HFFc6 (cell line): ENCODE results near the gene KIAA1549. TPM values are rescaled to one million over a fixed set of nuclear protein-coding genes. Genes with fewer than 3 reads are reported as not detected.
A peak's percentile ranks its signal among the peaks of the same experiment; 100 is the strongest.
"Not testable (repeated sequence)": the region's sequence is repeated elsewhere in the genome, so short reads cannot be mapped to it uniquely, and the experiment has no call there.

ENCODE experiments used
- DNase-seq: peaks from one replicate; pipeline ENCODE4 v3.0.0-alpha.2; 2018
- H3K27ac Mint-ChIP-seq: 2 replicates; pipeline ENCODE4 v1.8.0; 2020; ENCODE audit warnings: mild to moderate bottlenecking, mixed read lengths
- H3K27me3 Mint-ChIP-seq: 2 replicates; pipeline ENCODE4 v1.8.0; 2021; ENCODE audit warnings: mild to moderate bottlenecking, moderate library complexity, mixed read lengths; ENCODE audit not compliant: insufficient read depth
- H3K36me3 Mint-ChIP-seq: 2 replicates; pipeline ENCODE4 v1.8.0; 2021; ENCODE audit warnings: low read depth, mixed read lengths
- H3K4me1 Mint-ChIP-seq: 2 replicates; pipeline ENCODE4 v1.8.0; 2020; ENCODE audit warnings: low read depth, mixed read lengths
- H3K4me3 Mint-ChIP-seq: 2 replicates; pipeline ENCODE4 v1.8.0; 2020; ENCODE audit warnings: mild to moderate bottlenecking, moderate library complexity, mixed read lengths
- H3K9me3 Mint-ChIP-seq: 2 replicates; pipeline ENCODE4 v1.8.0; 2020; ENCODE audit warnings: mild to moderate bottlenecking, mixed read lengths
- long read RNA-seq: library from polyadenylated mRNA; unstranded; transcript quantifications from one replicate; pipeline ENCODE4 v2.0.0, GENCODE V29; 2019
- total RNA-seq, 6 experiments: library from RNA; stranded (reverse); fragmentation: NEBNext Ultra II Directional; extraction: Animal tissue kit (Norgen Biotek cat#: 25700); gene quantifications; 2 replicates in 1 of 6; 3 replicates in 5 of 6; pipeline ENCODE4 v1.2.3, GENCODE V29; 2021
- TF ChIP-seq, protein P1 (sequence below): fragments of 200-600 bp; sonication (generic); IDR thresholded peaks from 2 replicates; pipeline ENCODE4 v1.5.0; 2021; ENCODE audit warnings: antibody characterized with exemption, mild to moderate bottlenecking

Gene KIAA1549
- 10 to 100 TPM in 2 of 6 experiments, 1 to 10 TPM in 4; 7.0 to 13.3 (median 7.9) TPM for total RNA-seq
- long read RNA-seq, partial matches to known transcripts, result 2 of 8 reads
- long read RNA-seq, other reads (novel, unspliced or antisense), result 6 of 8 reads

DNA sequence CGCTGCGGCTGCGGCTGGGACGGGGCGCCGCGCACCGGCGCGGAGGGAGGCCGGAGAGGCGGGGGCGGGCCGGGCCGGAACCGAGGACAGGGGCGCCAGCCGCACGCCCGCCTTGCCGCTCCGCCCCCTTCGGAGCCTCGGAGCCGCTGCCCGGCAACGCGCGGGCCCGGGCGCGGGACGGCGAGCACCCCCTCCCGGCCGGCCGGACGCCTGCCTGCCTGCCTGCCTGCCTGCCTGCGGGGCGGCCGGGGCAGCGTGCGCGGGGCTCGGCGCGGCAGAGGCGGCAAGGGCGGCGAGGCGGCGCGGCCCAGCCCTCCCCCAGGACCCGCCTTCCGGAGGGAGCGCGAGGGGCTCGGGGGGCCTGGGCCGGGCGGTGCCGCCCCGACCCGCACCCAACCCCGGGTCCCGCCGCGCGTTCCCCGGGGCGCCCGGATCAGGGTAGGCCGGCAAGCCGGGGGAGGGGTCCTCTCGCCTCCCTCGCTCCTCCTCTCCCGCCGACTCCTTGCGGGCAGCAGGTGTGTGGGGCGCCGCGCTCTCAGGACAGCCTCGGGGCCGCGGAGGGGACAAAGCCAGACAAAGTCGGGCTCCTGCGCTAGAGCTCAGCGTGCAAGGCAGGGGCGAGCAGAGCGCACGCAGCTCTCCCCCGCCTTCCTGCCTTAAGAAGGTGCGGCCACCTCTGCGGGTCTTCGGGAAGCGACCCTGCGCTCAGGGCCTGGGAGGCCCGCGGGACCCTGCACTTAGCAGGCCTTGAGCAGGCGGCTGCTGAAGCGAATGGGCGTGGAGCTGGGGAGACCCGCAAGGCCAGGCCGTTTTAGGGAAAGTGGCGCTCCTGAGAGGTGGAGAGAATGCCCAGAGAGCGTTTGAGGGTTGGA, at the start of gene KIAA1549:
Gene KIAA1549 (minus strand): TSS at position 58 of the 872 bp plus-strand sequence. CDS start 120 bp downstream, outside the sequence.
- peaks cover 10% of the 10 kb centered on the region for H3K36me3 Mint-ChIP-seq
- peak within 1 kb of the TSS; percentile 66 for H3K27ac Mint-ChIP-seq
- H3K4me3 Mint-ChIP-seq, result peak within 1 kb of the TSS; percentile 91
- H3K9me3 Mint-ChIP-seq, result peaks cover 4% of the 10 kb centered on the region; the same call in 1 of the 2 replicates
- peaks cover 39% of the 10 kb centered on the region for H3K4me1 Mint-ChIP-seq
- TF ChIP-seq, protein P1, sequence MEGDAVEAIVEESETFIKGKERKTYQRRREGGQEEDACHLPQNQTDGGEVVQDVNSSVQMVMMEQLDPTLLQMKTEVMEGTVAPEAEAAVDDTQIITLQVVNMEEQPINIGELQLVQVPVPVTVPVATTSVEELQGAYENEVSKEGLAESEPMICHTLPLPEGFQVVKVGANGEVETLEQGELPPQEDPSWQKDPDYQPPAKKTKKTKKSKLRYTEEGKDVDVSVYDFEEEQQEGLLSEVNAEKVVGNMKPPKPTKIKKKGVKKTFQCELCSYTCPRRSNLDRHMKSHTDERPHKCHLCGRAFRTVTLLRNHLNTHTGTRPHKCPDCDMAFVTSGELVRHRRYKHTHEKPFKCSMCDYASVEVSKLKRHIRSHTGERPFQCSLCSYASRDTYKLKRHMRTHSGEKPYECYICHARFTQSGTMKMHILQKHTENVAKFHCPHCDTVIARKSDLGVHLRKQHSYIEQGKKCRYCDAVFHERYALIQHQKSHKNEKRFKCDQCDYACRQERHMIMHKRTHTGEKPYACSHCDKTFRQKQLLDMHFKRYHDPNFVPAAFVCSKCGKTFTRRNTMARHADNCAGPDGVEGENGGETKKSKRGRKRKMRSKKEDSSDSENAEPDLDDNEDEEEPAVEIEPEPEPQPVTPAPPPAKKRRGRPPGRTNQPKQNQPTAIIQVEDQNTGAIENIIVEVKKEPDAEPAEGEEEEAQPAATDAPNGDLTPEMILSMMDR, result no peak
- H3K27me3 Mint-ChIP-seq, result peaks cover 2% of the 10 kb centered on the region; the same call in 1 of the 2 replicates
- peak; percentile 54 for DNase-seq

DNA sequence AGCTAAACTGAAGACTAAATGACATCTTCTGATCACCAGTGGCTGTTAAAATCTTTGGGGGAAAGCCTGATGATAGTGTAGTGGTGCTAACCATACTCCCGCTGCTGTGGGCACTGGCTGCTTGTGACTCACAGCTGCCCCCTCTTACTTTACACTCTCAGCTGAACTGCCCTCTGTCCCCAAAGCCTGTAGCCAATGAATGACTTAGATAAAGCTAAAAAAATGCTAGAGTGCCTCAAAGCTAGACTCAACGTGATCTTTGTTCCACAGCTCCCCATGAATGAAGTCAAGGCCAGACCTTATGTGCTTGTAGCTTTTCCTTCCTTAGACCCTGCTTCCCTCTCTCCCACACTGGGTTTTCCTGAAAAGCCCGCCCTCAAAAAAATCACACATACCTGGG, 48.2 kb upstream of the KIAA1549 start:
- DNase-seq, result no peak
- H3K27ac Mint-ChIP-seq, result peak overlapping the region; percentile 7; the same call in 1 of the 2 replicates
- H3K4me3 Mint-ChIP-seq, result no peak overlapping the region
- peaks cover 26% of the 10 kb centered on the region for H3K36me3 Mint-ChIP-seq
- peaks cover 2% of the 10 kb centered on the region for H3K27me3 Mint-ChIP-seq
- peaks cover 13% of the 10 kb centered on the region for H3K4me1 Mint-ChIP-seq
- no peaks in the 10 kb centered on the region for H3K9me3 Mint-ChIP-seq
- TF ChIP-seq, protein P1, result no peak

- Mint-ChIP-seq H3K36me3 (peaks cover 41% of the 10 kb centered on the region), H3K27me3 (no peaks in the 10 kb centered on the region; the same call in 1 of the 2 replicates)
These were observed 45.4 kb upstream of the KIAA1549 start for GRCh38 chr7:139026551-139026950.

DNA sequence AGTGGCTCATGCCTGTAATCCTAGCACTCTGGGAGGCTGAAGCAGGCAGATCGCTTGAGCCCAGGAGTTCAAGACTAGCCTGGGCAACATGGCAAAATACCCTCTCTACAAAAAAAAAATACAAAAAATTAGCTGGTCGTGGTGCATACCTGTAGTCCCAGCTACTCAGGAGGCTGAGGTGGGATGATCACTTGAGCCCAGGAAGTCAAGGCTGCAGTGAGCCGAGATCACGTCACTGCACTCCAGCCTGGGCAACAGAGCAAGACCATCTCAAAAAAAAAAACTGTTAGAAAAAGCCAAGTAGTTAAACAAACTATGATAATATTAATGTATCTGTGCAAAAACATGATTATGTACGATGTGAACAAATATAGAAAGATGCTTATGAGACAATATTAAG, 44.7 kb upstream of the KIAA1549 start:
- Mint-ChIP-seq H3K4me1 (peaks cover 25% of the 10 kb centered on the region), H3K36me3 (peaks cover 41% of the 10 kb centered on the region)
- H3K9me3 Mint-ChIP-seq, H3K27ac Mint-ChIP-seq, DNase-seq, H3K4me3 Mint-ChIP-seq, H3K27me3 Mint-ChIP-seq: not testable (repeated sequence)

More at GRCh38 chr7:139026551-139026950, 45.4 kb upstream of the KIAA1549 start:
- DNase-seq, result no peak
- no peak overlapping the region for H3K4me3 Mint-ChIP-seq
- peaks cover 25% of the 10 kb centered on the region for H3K4me1 Mint-ChIP-seq
- TF ChIP-seq, protein P1, result no peak
- no peak overlapping the region; the same call in 1 of the 2 replicates for H3K27ac Mint-ChIP-seq
- no peaks in the 10 kb centered on the region for H3K9me3 Mint-ChIP-seq

GRCh38 chr7:139023076-139023475, 41.9 kb upstream of the KIAA1549 start:
- peak overlapping the region; percentile 20; the same call in 1 of the 2 replicates for H3K27ac Mint-ChIP-seq
- no peaks in the 10 kb centered on the region for H3K27me3 Mint-ChIP-seq
- peaks cover 22% of the 10 kb centered on the region for H3K36me3 Mint-ChIP-seq
- H3K9me3 Mint-ChIP-seq, result no peaks in the 10 kb centered on the region
- H3K4me1 Mint-ChIP-seq, result peaks cover 30% of the 10 kb centered on the region
- TF ChIP-seq, protein P1, result no peak
- H3K4me3 Mint-ChIP-seq, result no peak overlapping the region
- no peak for DNase-seq

DNA sequence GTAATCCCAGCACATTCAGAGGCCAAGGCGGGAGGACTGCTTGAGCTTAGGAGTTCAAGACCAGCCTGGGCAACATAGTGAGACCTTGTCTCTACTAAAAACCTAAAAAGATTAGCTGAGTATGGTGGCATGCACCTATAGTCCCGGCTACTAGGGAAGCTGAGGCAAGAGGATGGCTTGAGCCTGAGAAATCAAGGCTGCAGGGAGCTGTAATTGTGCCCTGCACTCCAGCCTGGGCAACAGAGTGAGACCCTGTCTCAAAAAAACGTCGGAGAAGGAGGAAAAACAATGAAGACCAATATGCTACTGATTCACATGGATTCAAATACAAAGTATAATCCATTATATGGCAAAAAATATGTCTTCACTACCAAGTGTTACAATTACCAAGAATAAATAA, 41.1 kb upstream of the KIAA1549 start:
- Mint-ChIP-seq H3K4me1 (peaks cover 38% of the 10 kb centered on the region), H3K36me3 (peaks cover 19% of the 10 kb centered on the region), H3K4me3 (no peak overlapping the region), H3K9me3 (no peaks in the 10 kb centered on the region), H3K27ac (peak overlapping the region; percentile 29; the same call in 1 of the 2 replicates), H3K27me3 (no peaks in the 10 kb centered on the region)
- TF ChIP-seq, protein P1, result no peak
- no peak for DNase-seq
